ENCODE results near the gene ZNF672. TPM values are rescaled to one million over a fixed set of nuclear protein-coding genes. Genes with fewer than 3 reads are reported as not detected.

The ZNF672 gene
- total RNA-seq, 1 experiment from 2014 or later = 27.6 TPM

GRCh38 chr1:248834343-248834940, 3.6 kb upstream of the ZNF672 start:
- Histone ChIP-seq H3K9me3 (ENCODE audit: control insufficient read depth in 1 of 2, insufficient read depth in 1 of 2, low read depth in 1 of 2, low read length in 2 of 2) (no peaks in the 10 kb centered on the region), H2AFZ (ENCODE audit: low read depth, low read length, poor library complexity, severe bottlenecking) (no peak overlapping the region), H3K4me3 (replicated peaks in 1 of 2; ENCODE audit: low read depth in 1 of 2, low read length in 2 of 2) (no peak overlapping the region), H3K9ac (ENCODE audit: low read length) (no peak overlapping the region), H3K4me1 (ENCODE audit: control insufficient read depth in 1 of 2, insufficient read depth in 2 of 2, low read length in 2 of 2) (peaks cover 5 to 19% of the 10 kb centered on the region in 2 experiments; a peak in 3 of 4 replicates), H3K79me2 (ENCODE audit: insufficient read depth, low read length) (peaks cover 4% of the 10 kb centered on the region; the same call in 1 of the 2 replicates), H4K20me1 (ENCODE audit: insufficient read depth) (no peaks in the 10 kb centered on the region), H3K27ac (ENCODE audit: low read depth, low read length) (no peak overlapping the region), H3K4me2 (ENCODE audit: low read length) (no peak overlapping the region), H3K36me3 (ENCODE audit: control insufficient read depth in 1 of 2, insufficient read depth in 2 of 2, low read length in 2 of 2) (no peaks in the 10 kb centered on the region), H3K9me2 (ENCODE audit: insufficient read depth) (no peaks in the 10 kb centered on the region), H3K27me3 (ENCODE audit: insufficient read depth, low read length) (no peaks in the 10 kb centered on the region)
- CTCF ChIA-PET = no interaction called here
- RAD21 ChIA-PET (ENCODE audit: low non-redundant PET in 1 of 2, low total read pairs in 2 of 2, uncharacterized antibody in 2 of 2, unreplicated experiment in 2 of 2) = no interaction called here
- BruUV-seq (replicated peaks) = no TSS peak
- TF ChIP-seq EZH2phosphoT487 (IDR thresholded peaks at IDR 0.05; ENCODE audit: borderline replicate concordance) = no peak
- TF ChIP-seq POLR2A (IDR thresholded peaks at IDR 0.05; ENCODE audit: borderline replicate concordance, extremely low read depth, insufficient read depth, insufficient read length) = no peak
- TF ChIP-seq FOSL1 (IDR thresholded peaks at IDR 0.05; ENCODE audit: low read depth) = no peak
- TF ChIP-seq YY1 (IDR thresholded peaks at IDR 0.05; ENCODE audit: extremely low read depth, insufficient replicate concordance, low read depth, low read length) = no peak
- no peak for TF ChIP-seq SP1 (IDR thresholded peaks at IDR 0.05; ENCODE audit: low read depth)
- TF ChIP-seq POLR2AphosphoS5 (IDR thresholded peaks at IDR 0.05; ENCODE audit: low read depth, low read length) = no peak
- TF ChIP-seq MAX (IDR thresholded peaks at IDR 0.05) = no peak
- TF ChIP-seq, protein P1, sequence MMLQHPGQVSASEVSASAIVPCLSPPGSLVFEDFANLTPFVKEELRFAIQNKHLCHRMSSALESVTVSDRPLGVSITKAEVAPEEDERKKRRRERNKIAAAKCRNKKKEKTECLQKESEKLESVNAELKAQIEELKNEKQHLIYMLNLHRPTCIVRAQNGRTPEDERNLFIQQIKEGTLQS (IDR thresholded peaks at IDR 0.05) = no peak
- TF ChIP-seq CTCF (IDR thresholded peaks at IDR 0.05 in 2 of 3, conservative IDR thresholded peaks at IDR 0.05 in 1 of 3; ENCODE audit: borderline replicate concordance in 1 of 3, insufficient read depth in 1 of 3, low read depth in 2 of 3, low read length in 2 of 3) = no peak
- TF ChIP-seq TCF7L2 (IDR thresholded peaks at IDR 0.05; ENCODE audit: borderline replicate concordance, extremely low read depth, insufficient read depth, insufficient read length) = no peak
- TF ChIP-seq ZNF274 (IDR thresholded peaks at IDR 0.05; ENCODE audit: low read depth, low read length) = no peak
- POLR2A ChIA-PET = no interaction called here
- intact Hi-C loops (cut with micrococcal nuclease) = no loop called here
- DNase-seq (ENCODE audit: low read depth, low spot score) (no peak), ATAC-seq (no peak)
